HG02588 (cell line): ENCODE data around the gene R3HDM1.
"Not testable (repeated sequence)": the region's sequence is repeated elsewhere in the genome, so short reads cannot be mapped to it uniquely, and the experiment has no call there.

Experiments
- ATAC-seq: cut with Tn5 transposase; IDR thresholded peaks from one replicate; pipeline ENCODE4 v1.9.1; 2021; ENCODE audit warnings: mild to moderate bottlenecking, moderate library complexity; ENCODE audit not compliant: unreplicated experiment

The R3HDM1 gene

GRCh38 chr2:135704075-135704474, 172.8 kb downstream of the R3HDM1 start:
- ATAC-seq: not testable (repeated sequence)

DNA sequence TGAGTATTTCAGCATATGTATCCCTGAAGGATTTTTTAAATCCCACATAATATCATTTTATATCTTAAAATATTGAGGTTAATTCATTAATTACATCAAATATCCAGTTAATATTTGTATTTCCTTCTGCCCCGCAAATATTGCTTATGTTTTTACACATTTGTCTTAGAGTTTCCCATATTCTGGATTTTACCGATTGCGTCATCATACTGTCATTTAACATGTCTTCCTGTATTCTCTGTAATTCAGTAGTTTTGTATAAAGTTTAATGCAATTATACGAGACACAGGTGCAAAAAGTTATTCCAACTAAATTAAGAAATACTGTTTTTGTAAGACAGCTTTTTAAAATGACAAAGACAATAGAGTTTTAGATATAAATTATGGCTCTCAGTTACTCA, 176.9 kb downstream of the R3HDM1 start:
- no peak for ATAC-seq

DNA sequence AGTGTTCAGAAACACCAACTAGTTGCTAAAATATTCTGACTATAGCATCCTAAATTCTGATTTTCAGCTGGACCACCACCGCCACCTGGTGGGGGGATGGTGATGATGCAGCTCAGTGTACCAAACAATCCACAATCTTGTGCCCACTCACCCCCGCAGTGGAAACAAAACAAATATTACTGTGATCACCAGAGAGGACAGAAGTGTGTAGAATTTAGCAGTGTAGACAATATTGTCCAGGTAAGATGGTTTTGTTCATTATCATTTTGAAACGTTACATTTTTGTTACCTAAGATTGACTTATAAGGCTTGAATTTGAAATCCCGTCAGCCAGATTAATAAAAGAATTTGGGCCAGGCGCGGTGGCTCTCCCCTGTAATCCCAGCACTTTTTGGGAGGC, 178.7 kb downstream of the R3HDM1 start:
- ATAC-seq: no peak

DNA sequence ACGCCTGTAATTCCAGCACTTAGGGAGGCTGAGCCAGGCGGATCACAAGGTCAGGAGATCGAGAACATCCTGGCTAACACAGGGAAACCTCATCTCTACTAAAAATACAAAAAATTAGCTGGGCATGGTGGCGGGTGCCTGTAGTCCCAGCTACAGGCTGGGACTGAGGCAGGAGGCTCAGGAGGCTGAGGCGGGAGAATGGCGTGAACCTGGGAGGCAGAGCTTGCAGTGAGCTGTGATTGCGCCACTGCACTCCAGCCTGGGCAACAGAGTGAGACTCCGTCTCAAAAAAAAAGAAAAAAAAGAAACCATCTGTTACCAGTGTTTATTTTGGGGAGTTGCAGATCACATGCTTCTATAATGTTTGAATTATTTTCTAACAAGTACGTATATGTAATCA, 183.8 kb downstream of the R3HDM1 start:
- ATAC-seq: not testable (repeated sequence)

DNA sequence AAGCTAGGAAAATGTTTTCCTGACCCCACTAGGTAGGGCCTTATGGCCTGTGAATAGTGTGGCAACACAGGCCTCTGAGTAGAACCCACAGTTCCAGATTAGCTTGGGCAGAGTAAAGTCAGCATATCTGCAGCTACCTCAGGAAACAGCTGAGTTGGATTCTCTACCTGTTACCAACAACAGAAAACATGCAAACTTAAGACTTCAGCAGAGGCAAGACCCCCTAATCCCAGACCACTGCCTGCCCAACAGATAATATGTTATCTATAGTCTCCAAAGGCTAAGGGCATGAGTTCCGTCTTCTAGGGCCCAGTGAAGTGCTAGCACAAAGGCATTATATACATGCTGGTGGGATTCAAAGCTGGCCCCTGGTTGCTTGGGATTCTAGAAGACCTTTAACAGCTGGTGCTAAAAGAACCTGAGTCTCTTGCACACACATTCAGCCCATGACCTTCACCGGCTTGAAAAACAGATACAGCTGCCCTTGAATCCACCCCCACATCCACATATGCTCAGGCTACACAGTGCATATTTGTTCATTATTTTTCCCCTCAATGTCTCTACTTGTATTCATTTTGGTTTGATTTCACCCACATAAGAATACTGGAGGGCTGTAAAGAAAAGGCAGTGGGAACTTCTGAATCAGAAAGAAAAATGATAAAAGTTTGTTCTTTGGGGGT, 196.9 kb downstream of the R3HDM1 start:
- ATAC-seq: no peak

GRCh38 chr2:135732561-135732960, 201.3 kb downstream of the R3HDM1 start:
- ATAC-seq: no peak

DNA sequence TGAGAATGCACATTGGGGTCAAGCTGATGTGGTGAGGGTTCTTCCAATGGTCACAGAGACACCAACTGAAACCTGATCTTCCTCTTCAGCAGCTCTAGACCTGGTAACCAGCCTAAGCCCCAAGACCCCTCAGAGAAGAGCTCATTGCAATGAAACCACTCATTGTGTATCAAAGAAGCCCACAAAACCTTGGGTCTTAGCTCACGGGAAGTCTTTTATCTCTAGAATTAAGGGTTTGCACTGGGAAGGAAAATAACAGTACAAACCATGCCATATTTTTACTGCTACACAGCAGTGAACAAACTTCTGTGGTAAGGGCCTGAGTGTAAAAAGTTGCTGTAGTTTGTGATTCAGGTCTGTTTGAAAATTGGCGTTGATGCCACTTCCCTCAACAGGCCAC, 201.8 kb downstream of the R3HDM1 start:
- no peak for ATAC-seq

DNA sequence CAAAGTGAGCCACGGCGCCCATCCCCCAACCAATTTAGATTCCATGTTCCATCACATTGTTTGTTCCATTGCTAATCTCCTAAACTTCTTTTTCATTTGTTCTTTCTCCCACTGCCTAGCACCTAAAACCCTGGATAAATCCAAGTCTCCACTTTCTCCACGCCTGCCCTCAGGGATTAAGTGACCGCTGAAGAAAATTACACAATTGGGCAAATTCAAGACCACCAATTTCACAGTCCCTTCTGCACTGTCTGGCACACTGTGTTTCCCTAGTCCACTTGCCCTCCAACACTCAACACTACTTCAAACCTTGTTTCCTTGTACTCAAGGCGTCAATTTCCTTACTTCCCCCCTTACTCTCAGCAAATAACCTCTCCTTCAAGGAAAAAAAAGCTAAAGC, 205.3 kb downstream of the R3HDM1 start:
- ATAC-seq: no peak

DNA sequence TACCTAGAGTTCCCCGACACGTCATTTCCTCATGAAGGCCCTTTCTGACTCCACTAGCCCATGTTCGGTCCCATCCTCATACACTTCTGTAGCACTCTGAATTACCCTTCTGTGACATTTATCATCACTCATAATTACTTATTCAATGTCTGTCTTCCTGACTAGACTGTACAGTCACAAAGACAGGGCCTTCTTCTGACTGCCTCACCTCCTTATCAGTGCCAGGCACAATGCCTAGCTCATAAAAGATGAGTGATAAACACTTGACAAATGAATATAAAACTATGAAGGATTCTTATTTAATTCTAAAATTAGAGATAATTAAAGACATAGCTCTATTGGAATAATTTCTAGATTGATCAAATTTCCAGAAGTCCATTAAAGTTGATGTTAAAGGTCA, 208.9 kb downstream of the R3HDM1 start:
- ATAC-seq: no peak

DNA sequence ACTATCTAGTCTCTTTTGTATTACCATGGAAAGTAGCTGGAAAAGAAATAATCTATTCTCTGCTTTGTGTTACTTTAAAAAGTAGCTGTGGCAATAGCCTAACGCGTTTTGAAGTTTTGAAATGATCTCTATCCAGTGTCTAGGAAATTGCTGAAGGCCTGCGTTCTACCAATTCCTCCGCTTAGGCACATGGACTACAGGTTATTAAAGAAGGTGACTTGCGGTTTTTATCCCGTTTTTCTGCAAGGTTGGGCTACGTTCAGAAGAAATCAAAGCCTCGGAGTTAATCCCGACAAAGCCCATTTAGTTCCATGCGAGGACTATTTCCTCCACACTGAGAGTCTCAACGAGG, 209.7 kb downstream of the R3HDM1 start:
- ATAC-seq: no peak

- peak; percentile 96 for ATAC-seq
Observed at GRCh38 chr2:135741395-135742324, 210.4 kb downstream of the R3HDM1 start, which contains the start of gene UBXN4. UBXN4 (plus strand) TSS chr2:135741855; CDS start chr2:135741930, 75 bp downstream.

DNA sequence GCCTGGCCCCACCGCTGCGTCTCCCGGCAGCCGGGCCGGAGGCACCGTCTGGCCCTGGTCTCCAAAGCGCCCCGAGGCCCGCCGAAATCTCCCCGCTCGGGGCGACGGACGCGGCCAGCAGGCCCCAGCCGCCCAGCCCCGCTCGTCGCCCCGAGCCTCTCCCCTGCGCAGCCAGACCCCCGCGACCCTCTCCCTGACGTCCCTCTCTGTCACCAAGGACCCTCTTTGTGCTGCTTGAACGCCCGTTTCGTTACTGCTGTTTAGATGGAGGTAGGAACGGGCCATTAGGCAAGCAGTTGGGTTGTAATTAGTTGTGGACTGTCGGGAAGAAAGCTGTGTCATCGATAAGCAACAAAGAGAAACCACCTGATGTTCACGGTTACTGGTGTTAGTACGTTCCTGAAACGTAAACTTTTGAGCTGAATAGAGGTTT, 211.1 kb downstream of the R3HDM1 start:
- ATAC-seq: peak; percentile 12

DNA sequence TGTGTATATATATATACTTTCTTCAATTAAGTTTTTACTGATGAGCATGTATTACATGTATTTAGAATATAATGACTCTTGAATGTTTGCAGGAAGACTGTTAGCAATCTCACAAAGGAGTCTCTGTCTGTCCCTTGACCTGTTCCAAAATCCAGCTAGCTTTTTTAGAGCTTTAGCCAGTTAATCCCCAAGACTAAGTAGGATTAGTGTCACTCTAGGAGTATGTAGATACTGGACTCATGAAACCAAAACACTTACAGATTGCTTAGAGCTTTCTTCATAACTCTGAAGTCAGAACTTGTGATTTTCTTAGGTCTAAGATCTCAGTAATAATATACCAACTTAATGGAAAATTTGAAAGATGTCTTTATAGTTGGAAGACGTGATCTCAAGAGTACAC, 212.6 kb downstream of the R3HDM1 start:
- no peak for ATAC-seq

DNA sequence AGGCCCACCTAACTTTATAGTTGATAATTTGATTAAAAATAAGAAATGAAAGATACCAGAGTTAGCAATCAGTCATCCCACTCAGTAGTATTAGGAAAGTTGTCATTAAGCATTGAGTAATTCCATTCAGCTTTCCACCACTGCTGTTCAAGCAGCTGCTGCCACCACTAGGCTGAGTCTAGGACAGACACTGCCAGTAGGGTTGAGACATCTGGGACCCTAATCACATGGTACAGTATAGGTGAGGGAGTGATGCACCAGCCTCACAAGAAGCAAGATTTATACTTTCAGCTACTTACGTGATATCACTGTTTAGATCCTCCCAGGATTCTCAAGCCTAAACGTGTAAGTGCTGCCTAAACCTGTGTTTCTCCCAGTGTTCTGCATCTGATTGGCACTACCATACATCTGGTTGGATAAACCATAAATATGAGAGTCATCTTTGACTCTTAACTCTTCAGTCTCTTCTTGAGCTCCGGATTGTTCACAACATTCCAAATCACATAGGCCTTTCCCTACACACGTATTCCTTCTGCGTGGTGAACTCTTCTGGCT, 213.6 kb downstream of the R3HDM1 start:
- ATAC-seq: no peak

GRCh38 chr2:135745545-135745944, 214.3 kb downstream of the R3HDM1 start:
- no peak for ATAC-seq

- ATAC-seq: no peak
Observed at GRCh38 chr2:135755573-135755972, 224.3 kb downstream of the R3HDM1 start.

GRCh38 chr2:135756692-135757091, 225.4 kb downstream of the R3HDM1 start:
- no peak for ATAC-seq

DNA sequence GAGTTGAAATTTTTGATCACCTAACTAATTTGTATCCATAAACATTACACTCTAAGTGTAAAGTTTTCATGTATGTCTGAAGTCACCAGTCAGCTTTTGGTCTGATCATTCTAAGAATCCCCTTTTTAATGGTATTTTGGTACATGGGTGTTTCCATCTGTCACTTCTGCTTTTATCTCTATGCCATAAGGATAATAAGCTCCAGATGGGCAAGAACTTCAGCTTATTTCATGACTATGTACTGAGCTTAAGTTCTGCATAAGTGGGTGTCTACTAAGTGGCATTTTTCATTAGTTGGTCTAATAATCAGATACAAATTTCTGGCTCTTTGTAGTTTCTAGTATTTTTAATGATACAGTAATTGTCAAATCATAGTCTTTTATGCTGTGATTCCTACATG, 230.7 kb downstream of the R3HDM1 start:
- ATAC-seq: no peak

- no peak for ATAC-seq
Observed at GRCh38 chr2:135762530-135762929, 231.2 kb downstream of the R3HDM1 start.

DNA sequence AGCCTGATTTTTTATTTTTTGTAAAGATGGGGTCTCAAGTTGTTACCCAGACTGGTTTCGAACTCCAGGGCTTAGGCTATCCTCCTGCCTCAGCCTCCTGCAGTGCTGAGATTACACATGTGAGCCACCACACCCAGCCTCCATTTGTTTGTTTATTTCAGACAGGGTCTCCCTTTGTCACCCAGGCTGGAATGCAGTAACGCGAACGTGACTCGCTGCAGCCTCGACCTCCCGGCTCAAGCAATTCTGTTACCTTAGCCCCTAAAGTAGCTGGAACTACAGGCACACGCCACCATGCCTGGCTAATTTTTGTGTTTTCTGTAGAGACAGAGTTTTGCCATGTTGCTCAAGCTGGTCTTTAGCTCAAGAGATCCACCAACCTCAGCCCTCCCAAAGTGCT, 237.6 kb downstream of the R3HDM1 start:
- ATAC-seq: no peak

DNA sequence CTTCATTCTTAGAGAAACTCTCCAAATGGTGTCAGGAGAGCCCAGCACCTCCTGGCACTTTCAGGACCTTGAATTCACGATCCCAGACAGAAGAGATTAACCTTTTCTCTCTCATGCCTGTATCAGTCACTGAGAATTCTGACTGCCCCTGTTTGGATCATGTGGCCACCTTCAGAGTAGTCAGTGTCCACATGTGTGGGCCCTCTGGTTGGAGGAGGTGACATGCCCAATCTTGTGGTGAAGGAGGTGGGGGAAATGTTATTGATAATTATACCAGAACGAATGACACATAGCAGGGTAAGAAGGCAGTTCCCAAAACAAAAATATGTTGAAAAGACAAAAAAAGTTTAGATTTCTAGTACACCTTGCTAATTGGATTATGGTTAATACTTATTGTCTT, 242.0 kb downstream of the R3HDM1 start:
- ATAC-seq: no peak

DNA sequence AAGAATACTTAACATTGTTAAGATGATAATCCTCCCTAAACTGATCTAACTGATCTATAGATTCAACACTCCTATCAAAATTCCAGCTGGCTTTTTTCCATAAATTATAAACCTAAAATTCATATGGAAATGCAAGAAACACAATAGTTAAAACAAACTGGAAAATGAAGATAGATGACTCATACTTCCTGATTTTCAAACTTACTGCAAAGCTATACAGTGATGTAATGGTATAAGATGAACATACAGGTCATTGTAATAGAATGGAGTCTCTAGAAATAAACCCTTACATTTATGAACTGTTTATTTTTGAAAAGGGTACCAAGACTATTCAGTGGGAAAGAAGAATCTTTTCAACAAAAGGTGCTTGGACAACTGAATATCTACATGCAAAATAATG, 242.6 kb downstream of the R3HDM1 start:
- no peak for ATAC-seq
